Measurements from ENCODE around the gene ELFN1. TPM values are rescaled to one million over a fixed set of nuclear protein-coding genes. Genes with fewer than 3 reads are reported as not detected.

The ELFN1 gene
- total and polyA plus RNA-seq, 9 of the 15 experiments (the other 6 are each of a cell fraction or from before 2014, with no cell fraction given) = 0.04 to 0.64 (median 0.18) TPM; not detected in 2

- CTCF ChIA-PET (ENCODE audit: low intra/inter-chr PET ratio) = no interaction called here
- TF ChIP-seq MXD1 (CRISPR knock-in tag; IDR thresholded peaks at IDR 0.05; ENCODE audit: borderline replicate concordance, poor library complexity, severe bottlenecking) (no peak), MEF2D (tag; conservative IDR thresholded peaks at IDR 0.05; ENCODE audit: low read depth) (no peak), BCOR (IDR thresholded peaks at IDR 0.05) (no peak), ZNF764 (CRISPR knock-in tag; IDR thresholded peaks at IDR 0.05; ENCODE audit: low read depth) (no peak), ZC3H11A (IDR thresholded peaks at IDR 0.05; ENCODE audit: low read depth, low read length) (no peak), ZNF639 (CRISPR knock-in tag; conservative IDR thresholded peaks at IDR 0.05 in 1 of 2, IDR thresholded peaks at IDR 0.05 in 1 of 2) (no peak), TEAD1 (CRISPR knock-in tag; IDR thresholded peaks at IDR 0.05) (no peak), NR2C1 (IDR thresholded peaks at IDR 0.05) (no peak), NR2C1 (tag; IDR thresholded peaks at IDR 0.05) (no peak), REST (IDR thresholded peaks at IDR 0.05; ENCODE audit: borderline replicate concordance) (no peak), REST (CRISPR knock-in tag; IDR thresholded peaks at IDR 0.05; ENCODE audit: low read depth) (no peak), HDAC2 (IDR thresholded peaks at IDR 0.05) (no peak), GABPB2 (CRISPR knock-in tag; conservative IDR thresholded peaks at IDR 0.05) (no peak)
Observed at GRCh38 chr7:1689311-1689710, 19.2 kb downstream of the ELFN1 start.

More at GRCh38 chr7:1689311-1689710, 19.2 kb downstream of the ELFN1 start:
- POLR2A ChIA-PET = interaction anchor here (0.7 kb wide), 1 partner anchor 139 kb away, joined by 3 read pairs; no protein-coding TSS in a partner anchor
- Histone ChIP-seq H4K20me1 (replicated peaks; ENCODE audit: control insufficient read depth, insufficient read depth, low read length) (no peaks in the 10 kb centered on the region), H3K36me3 (ENCODE audit: control insufficient read depth, insufficient read depth, low read length) (no peaks in the 10 kb centered on the region), H2AFZ (ENCODE audit: low read depth, low read length) (no peak overlapping the region), H3K9me1 (ENCODE audit: control insufficient read depth, insufficient read depth, low read length) (no peaks in the 10 kb centered on the region), H3K9me3 (replicated peaks; ENCODE audit: control insufficient read depth, insufficient read depth, low read depth, low read length) (no peaks in the 10 kb centered on the region), H3K4me1 (replicated peaks in 1 of 2; ENCODE audit: control insufficient read depth in 2 of 2, insufficient read depth in 2 of 2, low read length in 2 of 2) (peaks cover 0 to 9% of the 10 kb centered on the region in 2 experiments; a peak in 1 of 5 replicates), H3K4me3 (no peak overlapping the region), H3K9ac (ENCODE audit: insufficient read depth in 1 of 2, low read depth in 2 of 2, low read length in 2 of 2) (no peak overlapping the region), H3K27me3 (ENCODE audit: control insufficient read depth in 2 of 2, insufficient read depth in 2 of 2, low read length in 2 of 2) (peaks cover 13 to 34% of the 10 kb centered on the region in 2 experiments; a peak in 3 of 5 replicates), H3K79me2 (ENCODE audit: control insufficient read depth, insufficient read depth, low read length) (no peaks in the 10 kb centered on the region), H3K4me2 (ENCODE audit: insufficient read depth, low read length) (no peak overlapping the region), H3K27ac (ENCODE audit: extremely low read depth, low read depth, low read length) (no peak overlapping the region)
- BruUV-seq (replicated peaks) = no TSS peak
- FAIRE-seq (no peak), DNase-seq (ENCODE audit: extremely low read depth in 1 of 4, low spot score in 3 of 4) (no peak), ATAC-seq (no peak)
- intact Hi-C loops (cut with micrococcal nuclease) = no loop called here
- WGBS (ENCODE audit: insufficient coverage, low coverage, missing lambda C conversion rate) = 0% methylated on average over 3 of the region's 3 CpGs
- in situ Hi-C loops (cut with MboI) = no loop called here
